ENCODE measurements around the gene FGF12.

The FGF12 gene

GRCh38 chr3:192130534-192131132, 596.7 kb downstream of the FGF12 start:
- Histone ChIP-seq H3K4me3 (ENCODE audit: low read depth, low read length, poor library complexity, severe bottlenecking) (no peak overlapping the region), H3K27ac (ENCODE audit: low read depth, low read length, poor library complexity, severe bottlenecking) (no peak overlapping the region), H4K20me1 (ENCODE audit: insufficient read depth, low read length) (no peaks in the 10 kb centered on the region), H3K79me2 (ENCODE audit: insufficient read depth, low read length) (no peaks in the 10 kb centered on the region), H3F3A (ENCODE audit: insufficient read depth, low read length) (no peaks in the 10 kb centered on the region), H3K36me3 (ENCODE audit: insufficient read depth, low read length) (no peaks in the 10 kb centered on the region), H3K4me2 (ENCODE audit: low read length) (no peak overlapping the region), H3K9me3 (ENCODE audit: low read length) (no peaks in the 10 kb centered on the region), H3K9ac (ENCODE audit: low read length) (no peak overlapping the region), H3K4me1 (ENCODE audit: insufficient read depth, low read length, severe bottlenecking) (no peaks in the 10 kb centered on the region), H3K9me2 (ENCODE audit: low read depth, low read length) (no peaks in the 10 kb centered on the region), H3K27me3 (ENCODE audit: insufficient read depth, low read length) (no peaks in the 10 kb centered on the region), H2AFZ (ENCODE audit: low read length) (no peak overlapping the region)
- TF ChIP-seq EZH2 (IDR thresholded peaks at IDR 0.05; ENCODE audit: borderline replicate concordance, low read length) = no peak
- peak; percentile 95 for TF ChIP-seq CTCF (IDR thresholded peaks at IDR 0.05; ENCODE audit: low read length)

- Histone ChIP-seq H3K36me3 (ENCODE audit: insufficient read depth, low read length) (no peaks in the 10 kb centered on the region), H3K9me2 (ENCODE audit: low read depth, low read length) (no peaks in the 10 kb centered on the region), H3K9ac (ENCODE audit: low read length) (no peak overlapping the region), H3K4me2 (ENCODE audit: low read length) (no peak overlapping the region), H4K20me1 (ENCODE audit: insufficient read depth, low read length) (no peaks in the 10 kb centered on the region), H2AFZ (ENCODE audit: low read length) (no peak overlapping the region), H3K9me3 (ENCODE audit: low read length) (no peaks in the 10 kb centered on the region), H3F3A (ENCODE audit: insufficient read depth, low read length) (no peaks in the 10 kb centered on the region), H3K4me1 (ENCODE audit: insufficient read depth, low read length, severe bottlenecking) (no peaks in the 10 kb centered on the region), H3K79me2 (ENCODE audit: insufficient read depth, low read length) (no peaks in the 10 kb centered on the region), H3K4me3 (ENCODE audit: low read depth, low read length, poor library complexity, severe bottlenecking) (no peak overlapping the region), H3K27ac (ENCODE audit: low read depth, low read length, poor library complexity, severe bottlenecking) (no peak overlapping the region), H3K27me3 (ENCODE audit: insufficient read depth, low read length) (no peaks in the 10 kb centered on the region)
- no peak for TF ChIP-seq CTCF (IDR thresholded peaks at IDR 0.05; ENCODE audit: low read length)
- no peak for TF ChIP-seq EZH2 (IDR thresholded peaks at IDR 0.05; ENCODE audit: borderline replicate concordance, low read length)
These were observed 597.8 kb downstream of the FGF12 start for GRCh38 chr3:192129586-192129985.

- no peaks in the 10 kb centered on the region for H3K36me3 ChIP-seq (ENCODE audit: insufficient read depth, low read length)
- H4K20me1 ChIP-seq (ENCODE audit: insufficient read depth, low read length) = no peaks in the 10 kb centered on the region
- H3K4me2 ChIP-seq (ENCODE audit: low read length) = no peak overlapping the region
- no peak overlapping the region for H3K9ac ChIP-seq (ENCODE audit: low read length)
- H3F3A ChIP-seq (ENCODE audit: insufficient read depth, low read length) = no peaks in the 10 kb centered on the region
- H3K79me2 ChIP-seq (ENCODE audit: insufficient read depth, low read length) = no peaks in the 10 kb centered on the region
- no peak overlapping the region for H3K27ac ChIP-seq (ENCODE audit: low read depth, low read length, poor library complexity, severe bottlenecking)
- no peaks in the 10 kb centered on the region for H3K9me2 ChIP-seq (ENCODE audit: low read depth, low read length)
- no peak for TF ChIP-seq EZH2 (IDR thresholded peaks at IDR 0.05; ENCODE audit: borderline replicate concordance, low read length)
- TF ChIP-seq CTCF (IDR thresholded peaks at IDR 0.05; ENCODE audit: low read length) = no peak
- no peak overlapping the region for H3K4me3 ChIP-seq (ENCODE audit: low read depth, low read length, poor library complexity, severe bottlenecking)
- no peaks in the 10 kb centered on the region for H3K9me3 ChIP-seq (ENCODE audit: low read length)
- no peaks in the 10 kb centered on the region for H3K4me1 ChIP-seq (ENCODE audit: insufficient read depth, low read length, severe bottlenecking)
- H2AFZ ChIP-seq (ENCODE audit: low read length) = no peak overlapping the region
- no peaks in the 10 kb centered on the region for H3K27me3 ChIP-seq (ENCODE audit: insufficient read depth, low read length)
These were observed 598.4 kb downstream of the FGF12 start for GRCh38 chr3:192128922-192129321.
